SIG-M5 treated with dmso at 0.1 percent for 504 hours (cell line): ENCODE results near the gene OR2Z1.
A peak's percentile ranks its signal among the peaks of the same experiment; 100 is the strongest.
"Not testable (repeated sequence)": the region's sequence is repeated elsewhere in the genome, so short reads cannot be mapped to it uniquely, and the experiment has no call there.

Source experiments
- DNase-seq: peaks from one replicate; lab custom pipeline; 2025; ENCODE audit not compliant: unreplicated experiment; lab: John Stamatoyannopoulos, UW

The OR2Z1 gene

GRCh38 chr19:8700956-8701355 is 20.5 kb upstream of the OR2Z1 start:
- DNase-seq: no peak

- peak; percentile 37 for DNase-seq
Measured at GRCh38 chr19:8702350-8702749, 19.1 kb upstream of the OR2Z1 start.

- DNase-seq: no peak
Measured at GRCh38 chr19:8703223-8703622, 18.2 kb upstream of the OR2Z1 start.

GRCh38 chr19:8705304-8705703 is 16.1 kb upstream of the OR2Z1 start:
- not testable (repeated sequence) for DNase-seq

- no peak for DNase-seq
Measured at GRCh38 chr19:8705742-8706141, 15.7 kb upstream of the OR2Z1 start.

GRCh38 chr19:8710337-8710736 is 11.1 kb upstream of the OR2Z1 start:
- DNase-seq: not testable (repeated sequence)

GRCh38 chr19:8722032-8722431 is 598 bp downstream of the OR2Z1 start:
- no peak for DNase-seq

- DNase-seq: no peak
Measured at GRCh38 chr19:8724276-8724675, 2.8 kb downstream of the OR2Z1 start.

- DNase-seq: no peak
Measured at GRCh38 chr19:8731428-8732169, 10.2 kb downstream of the OR2Z1 start.

- DNase-seq: no peak
Measured at GRCh38 chr19:8738377-8738776, 16.9 kb downstream of the OR2Z1 start.

- not testable (repeated sequence) for DNase-seq
Measured at GRCh38 chr19:8739291-8740065, 18.0 kb downstream of the OR2Z1 start.

GRCh38 chr19:8767257-8767656 is 45.8 kb downstream of the OR2Z1 start:
- not testable (repeated sequence) for DNase-seq

GRCh38 chr19:8769265-8769664 is 47.8 kb downstream of the OR2Z1 start:
- DNase-seq: not testable (repeated sequence)

- DNase-seq: not testable (repeated sequence)
Measured at GRCh38 chr19:8773587-8773986, 52.2 kb downstream of the OR2Z1 start.
